Osteoblast (primary cell): ENCODE measurements around the gene INTS11. TPM values are rescaled to one million over a fixed set of nuclear protein-coding genes. Genes with fewer than 3 reads are reported as not detected.

ENCODE experiments used
- DNase-seq: peaks from one replicate; pipeline ENCODE4 v3.0.0; 2011; ENCODE audit warnings: low spot score, mixed read lengths; ENCODE audit not compliant: insufficient read length; ENCODE audit errors: missing footprints
- H2AFZ ChIP-seq: 2 replicates; pipeline ENCODE4 v1.6.0; 2011; ENCODE audit warnings: mild to moderate bottlenecking, low read length
- H3K27ac ChIP-seq: 2 replicates; pipeline ENCODE4 v1.5.1; 2011; ENCODE audit warnings: mild to moderate bottlenecking, low read depth, low read length, moderate library complexity
- H3K27me3 ChIP-seq: 2 replicates; pipeline ENCODE4 v1.6.0; 2012; ENCODE audit warnings: mild to moderate bottlenecking, control low read depth, inconsistent platforms, low read length, moderate library complexity; ENCODE audit not compliant: insufficient read depth
- H3K36me3 ChIP-seq: 2 replicates; pipeline ENCODE4 v1.5.1; 2011; ENCODE audit warnings: mild to moderate bottlenecking, low read length, control low read depth, moderate library complexity; ENCODE audit not compliant: insufficient read depth
- H3K4me1 ChIP-seq: 2 replicates; pipeline ENCODE4 v1.5.1; 2011; ENCODE audit warnings: mild to moderate bottlenecking, low read length, control low read depth, moderate library complexity; ENCODE audit not compliant: insufficient read depth
- H3K4me2 ChIP-seq: 2 replicates; pipeline ENCODE4 v1.6.0; 2011; ENCODE audit warnings: mild to moderate bottlenecking, low read length; ENCODE audit not compliant: insufficient read depth
- H3K4me3 ChIP-seq: fragments of 200-600 bp; sonication (generic); 3 replicates; pipeline ENCODE4 v1.5.1; 2012; ENCODE audit warnings: mild to moderate bottlenecking, low read length, inconsistent platforms; ENCODE audit not compliant: insufficient read depth
- H3K79me2 ChIP-seq: 2 replicates; pipeline ENCODE4 v1.6.0; 2012; ENCODE audit warnings: mild to moderate bottlenecking, low read length, control low read depth, inconsistent platforms; ENCODE audit not compliant: insufficient read depth
- H3K9me3 ChIP-seq: 2 replicates; pipeline ENCODE4 v1.5.1; 2011; ENCODE audit warnings: low read depth, low read length, control low read depth
- H4K20me1 ChIP-seq: 2 replicates; pipeline ENCODE4 v1.6.0; 2012; ENCODE audit warnings: mild to moderate bottlenecking, low read length, control low read depth; ENCODE audit not compliant: insufficient read depth
- CTCF ChIP-seq: IDR thresholded peaks from 2 replicates; pipeline ENCODE4 v1.5.1; 2011; ENCODE audit warnings: mild to moderate bottlenecking, low read depth, low read length, moderate library complexity; ENCODE audit errors: extremely low read depth
- total RNA-seq: library from RNA; depleted of rRNA; stranded (reverse); fragments of >200 nt; gene quantifications from 2 replicates; pipeline ENCODE4 v1.2.3, GENCODE V29; 2012

The INTS11 gene
- total RNA-seq, 1 donor = 59.7 TPM

- no peaks in the 10 kb centered on the region for H3K9me3 ChIP-seq
- peaks cover 11% of the 10 kb centered on the region for H4K20me1 ChIP-seq
- no peak overlapping the region for H2AFZ ChIP-seq
- H3K27ac ChIP-seq = no peak overlapping the region
- H3K4me2 ChIP-seq = no peak overlapping the region
- no peak for DNase-seq
- no peaks in the 10 kb centered on the region for H3K27me3 ChIP-seq
- TF ChIP-seq CTCF = no peak
- H3K4me3 ChIP-seq = no peak overlapping the region
- H3K4me1 ChIP-seq = peaks cover 5% of the 10 kb centered on the region
- no peaks in the 10 kb centered on the region for H3K79me2 ChIP-seq
- H3K36me3 ChIP-seq = no peaks in the 10 kb centered on the region
Measured at GRCh38 chr1:1292851-1293250, 31.6 kb downstream of the INTS11 start.

GRCh38 chr1:1292442-1292779 is 32.0 kb downstream of the INTS11 start:
- Histone ChIP-seq H3K4me1 (peaks cover 5% of the 10 kb centered on the region), H2AFZ (no peak overlapping the region), H3K9me3 (no peaks in the 10 kb centered on the region), H3K27ac (no peak overlapping the region), H3K4me2 (no peak overlapping the region), H3K36me3 (no peaks in the 10 kb centered on the region), H3K79me2 (no peaks in the 10 kb centered on the region), H3K27me3 (no peaks in the 10 kb centered on the region), H3K4me3 (no peak overlapping the region), H4K20me1 (peaks cover 11% of the 10 kb centered on the region)
- no peak for TF ChIP-seq CTCF
- DNase-seq = no peak

GRCh38 chr1:1291548-1292441 is 32.7 kb downstream of the INTS11 start:
- Histone ChIP-seq H3K27me3 (no peaks in the 10 kb centered on the region), H3K27ac (no peak overlapping the region), H3K4me1 (peaks cover 5% of the 10 kb centered on the region), H2AFZ (no peak overlapping the region), H3K36me3 (no peaks in the 10 kb centered on the region), H3K9me3 (no peaks in the 10 kb centered on the region), H3K4me3 (no peak overlapping the region), H3K4me2 (no peak overlapping the region), H3K79me2 (no peaks in the 10 kb centered on the region), H4K20me1 (peaks cover 11% of the 10 kb centered on the region)
- DNase-seq = peak; percentile 98
- TF ChIP-seq CTCF = peak; percentile 55

GRCh38 chr1:1291023-1291528 is 33.4 kb downstream of the INTS11 start:
- H3K4me2 ChIP-seq = no peak overlapping the region
- no peak overlapping the region for H2AFZ ChIP-seq
- no peaks in the 10 kb centered on the region for H3K9me3 ChIP-seq
- H3K79me2 ChIP-seq = no peaks in the 10 kb centered on the region
- DNase-seq = peak; percentile 97
- H3K27me3 ChIP-seq = no peaks in the 10 kb centered on the region
- H3K4me1 ChIP-seq = peaks cover 5% of the 10 kb centered on the region
- TF ChIP-seq CTCF = no peak
- no peaks in the 10 kb centered on the region for H3K36me3 ChIP-seq
- no peak overlapping the region for H3K27ac ChIP-seq
- H3K4me3 ChIP-seq = no peak overlapping the region
- H4K20me1 ChIP-seq = peaks cover 11% of the 10 kb centered on the region
